HEK293 (cell line): ENCODE results near the gene PP2D1.

ENCODE experiments used
- REST ChIP-seq: fragments of 450-650 bp; formaldehyde crosslinking; IDR thresholded peaks from 2 replicates; pipeline ENCODE4 v1.5.1; 2016; ENCODE audit warnings: missing biosample characterization, missing genetic modification characterization
- ZBTB7A ChIP-seq: fragments of 450-650 bp; formaldehyde crosslinking; IDR thresholded peaks from 2 replicates; pipeline ENCODE4 v1.5.1; 2016; ENCODE audit warnings: low read depth, missing biosample characterization, missing genetic modification characterization
- ZNF274 ChIP-seq, 2 experiments: fragments of 200-500 bp in 1 of 2; fragments of 450-650 bp in 1 of 2; sonication (Bioruptor generic) in 1 of 2; formaldehyde crosslinking in 1 of 2; IDR thresholded peaks; 2 replicates each; pipeline versions ENCODE4 v1.5.1 to v1.6.1; 2014 to 2016; ENCODE audit warnings: borderline replicate concordance in 1 of 2, inconsistent platforms in 1 of 2, low read length in 1 of 2, missing biosample characterization in 1 of 2, missing genetic modification characterization in 1 of 2
- ZNF416 ChIP-seq: fragments of 450-650 bp; formaldehyde crosslinking; IDR thresholded peaks from 2 replicates; pipeline ENCODE4 v1.5.1; 2016; ENCODE audit warnings: missing biosample characterization, missing genetic modification characterization
- ZNF521 ChIP-seq: fragments of 450-650 bp; formaldehyde crosslinking; IDR thresholded peaks from 2 replicates; pipeline ENCODE4 v1.5.1; 2017; ENCODE audit warnings: missing biosample characterization, mild to moderate bottlenecking, missing genetic modification characterization

GRCh38 chr3:20043825-20044224 is 31.8 kb upstream of the PP2D1 start:
- TF ChIP-seq ZNF521 (no peak), ZBTB7A (tag by site-specific recombination) (no peak), REST (tag by site-specific recombination) (no peak), ZNF274 (IDR thresholded peaks at IDR 0.05; ENCODE audit: low read length) (no peak), ZNF274 (tag by site-specific recombination; IDR thresholded peaks at IDR 0.05; ENCODE audit: borderline replicate concordance) (no peak), ZNF416 (tag by site-specific recombination) (no peak)
